Endometrium (tissue), 2 donors: ENCODE measurements around the gene AP5M1.
"Not testable (repeated sequence)": the region's sequence is repeated elsewhere in the genome, so short reads cannot be mapped to it uniquely, and the experiment has no call there.

ENCODE experiments used
- FAIRE-seq: peaks from 2 replicates; lab custom pipeline; 2012; peaks lifted over from hg19 to GRCh38; lab: Jason Lieb, UNC
- donor health status: control.
- donor health status: control.

The AP5M1 gene, protein sequence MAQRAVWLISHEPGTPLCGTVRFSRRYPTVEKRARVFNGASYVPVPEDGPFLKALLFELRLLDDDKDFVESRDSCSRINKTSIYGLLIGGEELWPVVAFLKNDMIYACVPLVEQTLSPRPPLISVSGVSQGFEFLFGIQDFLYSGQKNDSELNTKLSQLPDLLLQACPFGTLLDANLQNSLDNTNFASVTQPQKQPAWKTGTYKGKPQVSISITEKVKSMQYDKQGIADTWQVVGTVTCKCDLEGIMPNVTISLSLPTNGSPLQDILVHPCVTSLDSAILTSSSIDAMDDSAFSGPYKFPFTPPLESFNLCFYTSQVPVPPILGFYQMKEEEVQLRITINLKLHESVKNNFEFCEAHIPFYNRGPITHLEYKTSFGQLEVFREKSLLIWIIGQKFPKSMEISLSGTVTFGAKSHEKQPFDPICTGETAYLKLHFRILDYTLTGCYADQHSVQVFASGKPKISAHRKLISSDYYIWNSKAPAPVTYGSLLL

GRCh38 chr14:57268161-57269069 lies at the start of gene AP5M1, which contains the start of gene EXOC5:
Gene AP5M1, plus strand, starts transcription at chr14:57268971. Its CDS starts 344 bp downstream, at chr14:57269315.
Gene EXOC5, minus strand, starts transcription at chr14:57268905. Its CDS starts 257 bp downstream, at chr14:57268648.
- FAIRE-seq, result peak; percentile 88

- no peak for FAIRE-seq
Measured at GRCh38 chr14:57221931-57222330, 46.8 kb upstream of the AP5M1 start.

GRCh38 chr14:57227083-57227482 lies 41.7 kb upstream of the AP5M1 start:
- FAIRE-seq, result no peak

DNA sequence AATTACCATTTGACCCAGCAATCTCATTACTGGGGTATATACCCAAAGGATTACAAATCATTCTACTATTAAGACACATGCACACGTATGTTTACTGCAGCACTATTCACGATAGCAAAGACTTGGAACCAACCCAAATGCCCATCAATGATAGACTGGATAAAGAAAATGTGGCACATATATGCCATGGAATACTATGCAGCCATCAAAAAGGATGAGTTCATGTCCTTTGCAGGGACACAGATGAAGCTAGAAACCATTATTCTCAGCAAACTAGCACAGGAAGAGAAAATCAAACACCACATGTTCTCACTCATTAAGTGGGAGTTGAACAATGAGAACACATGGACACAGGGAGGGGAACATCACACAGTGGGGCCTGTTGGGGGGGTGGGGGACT lies 40.5 kb upstream of the AP5M1 start:
- not testable (repeated sequence) for FAIRE-seq

- no peak for FAIRE-seq
Measured at GRCh38 chr14:57232006-57232405, 36.8 kb upstream of the AP5M1 start.

GRCh38 chr14:57240115-57240514 lies 28.7 kb upstream of the AP5M1 start:
- FAIRE-seq, result not testable (repeated sequence)

- no peak for FAIRE-seq
Measured at GRCh38 chr14:57243320-57243719, 25.5 kb upstream of the AP5M1 start.

DNA sequence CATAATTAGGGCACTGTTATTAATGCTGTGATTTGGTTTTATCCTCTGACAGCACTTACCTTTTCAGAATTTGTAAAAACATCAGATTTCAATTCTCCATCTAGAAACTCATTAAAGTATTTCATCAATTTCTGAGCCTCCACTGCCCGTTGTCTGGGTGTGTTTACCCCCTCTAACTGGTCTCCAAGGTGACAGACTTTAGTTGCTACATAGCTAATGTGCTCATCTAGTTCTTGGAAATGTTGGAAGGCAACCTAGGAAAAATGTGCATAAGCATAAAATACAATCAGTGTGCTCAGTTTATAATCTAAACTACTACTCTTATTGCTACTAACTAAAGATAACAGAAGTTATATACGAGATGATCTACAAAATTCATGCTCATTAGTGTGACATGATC lies 24.7 kb upstream of the AP5M1 start:
- FAIRE-seq, result no peak

DNA sequence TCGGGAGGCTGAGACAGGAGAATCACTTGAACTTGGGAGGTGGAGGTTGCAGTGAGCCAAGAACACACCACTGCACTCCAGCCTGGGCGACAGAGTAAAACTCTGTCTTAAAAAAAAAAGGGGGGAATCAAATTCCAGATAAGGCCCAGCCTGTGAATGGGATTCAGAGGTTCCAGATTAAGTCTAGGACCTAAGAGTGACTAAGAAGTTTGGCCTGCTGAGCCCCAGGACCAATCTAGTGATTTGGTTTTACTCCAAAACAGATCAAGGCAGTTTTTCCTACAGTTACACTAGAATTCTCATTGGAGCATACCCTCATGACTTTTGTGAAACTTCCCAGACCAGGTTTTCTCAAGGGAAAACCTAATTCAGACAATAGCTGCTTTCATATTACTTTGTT lies 22.8 kb upstream of the AP5M1 start:
- FAIRE-seq, result no peak

DNA sequence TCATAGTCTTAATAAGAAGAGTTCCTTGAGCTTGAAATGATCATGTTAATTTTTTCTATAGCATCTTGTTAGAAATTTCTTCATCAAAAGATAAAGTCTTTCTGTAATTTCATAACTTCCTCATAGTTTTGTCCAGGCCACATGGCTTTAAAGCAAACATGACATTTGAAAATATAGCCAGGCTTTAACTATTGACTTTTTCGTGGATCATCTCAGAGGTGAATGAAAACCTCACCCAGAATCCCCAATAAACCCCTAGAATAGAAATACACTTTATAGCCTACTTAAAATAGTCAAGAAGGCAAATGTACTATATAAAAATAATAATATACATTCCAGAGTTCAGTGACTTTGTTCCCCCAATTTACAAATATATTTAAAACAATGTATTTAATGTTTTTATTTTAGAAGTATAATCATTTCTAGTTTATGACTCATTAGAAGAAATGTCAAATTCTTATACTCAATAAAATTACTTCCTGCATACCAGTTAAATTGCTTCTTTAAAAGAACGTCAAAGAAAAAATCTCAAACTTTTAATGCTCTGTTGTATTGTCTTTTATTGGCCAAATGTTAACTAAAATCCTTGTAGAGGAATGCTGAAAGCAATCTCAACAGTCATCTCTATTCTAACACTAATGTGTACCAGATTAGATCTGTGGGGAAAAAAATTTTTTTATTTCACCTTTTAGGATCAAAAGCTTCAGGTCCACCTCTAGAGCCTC lies 21.7 kb upstream of the AP5M1 start:
- FAIRE-seq, result peak; percentile 88

DNA sequence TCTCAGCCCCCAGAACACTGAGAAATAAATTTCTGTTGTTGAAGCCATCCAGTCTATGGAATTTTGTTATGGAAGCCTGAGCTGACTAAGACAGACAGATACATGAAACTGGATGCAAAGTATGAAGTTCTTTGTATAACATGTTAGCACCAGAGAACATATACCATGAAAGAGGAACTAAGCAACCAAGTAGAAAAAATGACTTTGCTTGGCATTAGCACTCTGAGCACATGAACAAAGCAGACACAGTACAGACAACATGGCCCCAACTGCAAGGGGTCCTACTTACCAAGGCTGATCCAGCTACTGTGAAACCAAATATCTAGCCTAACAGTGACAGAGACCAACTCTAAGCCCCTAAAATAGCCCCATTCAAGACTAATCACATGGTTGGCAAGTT lies 13.9 kb upstream of the AP5M1 start:
- FAIRE-seq, result no peak

DNA sequence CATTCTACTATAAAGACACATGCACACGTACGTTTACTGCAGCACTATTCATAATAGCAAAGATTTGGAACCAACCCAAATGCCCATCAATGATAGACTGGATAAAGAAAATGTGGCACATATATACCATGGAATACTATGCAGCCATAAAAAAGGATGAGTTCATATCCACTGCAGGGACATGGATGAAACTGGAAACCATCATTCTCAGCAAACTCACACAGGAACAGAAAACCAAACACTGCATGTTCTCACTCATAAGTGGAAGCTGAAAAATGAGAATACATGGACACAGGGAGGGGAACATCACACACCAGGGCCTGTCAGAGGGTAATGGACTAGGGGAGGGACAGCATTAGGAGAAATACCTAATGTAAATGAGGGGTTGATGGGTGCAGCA lies 10.6 kb upstream of the AP5M1 start:
- not testable (repeated sequence) for FAIRE-seq

GRCh38 chr14:57259672-57260071 lies 9.1 kb upstream of the AP5M1 start:
- no peak for FAIRE-seq

DNA sequence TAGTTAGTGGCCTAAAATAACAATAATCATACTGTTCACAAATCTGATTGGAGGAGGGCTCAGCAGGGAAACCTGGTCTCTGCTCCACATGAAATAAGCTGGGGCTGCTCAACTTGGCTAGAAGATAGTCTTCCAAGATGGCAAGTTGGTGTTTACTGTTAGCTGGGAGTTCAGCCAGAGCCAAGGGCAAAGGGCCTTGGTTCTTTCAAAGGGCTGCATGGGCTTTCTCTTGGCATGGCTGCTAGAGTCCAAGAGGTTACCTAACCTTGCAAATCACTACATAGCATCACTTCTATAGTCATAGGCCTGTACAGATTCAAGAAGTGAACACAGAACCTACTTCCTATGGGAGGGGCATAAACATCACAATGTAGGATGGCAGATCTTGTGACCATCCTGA lies 7.2 kb upstream of the AP5M1 start:
- no peak for FAIRE-seq

DNA sequence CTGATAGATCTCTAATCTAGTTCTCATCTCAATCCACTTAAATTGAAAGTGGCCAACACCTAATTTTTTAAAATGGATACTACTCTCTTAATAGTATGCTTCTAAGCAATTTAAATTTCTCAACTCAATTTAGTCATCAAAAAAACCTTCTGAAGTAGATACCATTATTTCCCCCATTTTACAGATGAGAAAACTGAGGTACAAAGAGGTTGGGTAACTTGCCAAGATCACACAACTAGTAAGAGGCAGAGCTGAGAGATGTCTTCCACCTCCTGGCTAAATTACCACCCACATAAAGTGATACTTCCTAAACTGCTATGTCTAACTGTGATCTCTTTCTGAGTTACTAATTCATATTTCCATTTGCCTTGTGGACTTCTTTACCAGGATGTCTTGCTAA lies 6.7 kb upstream of the AP5M1 start:
- FAIRE-seq, result no peak

DNA sequence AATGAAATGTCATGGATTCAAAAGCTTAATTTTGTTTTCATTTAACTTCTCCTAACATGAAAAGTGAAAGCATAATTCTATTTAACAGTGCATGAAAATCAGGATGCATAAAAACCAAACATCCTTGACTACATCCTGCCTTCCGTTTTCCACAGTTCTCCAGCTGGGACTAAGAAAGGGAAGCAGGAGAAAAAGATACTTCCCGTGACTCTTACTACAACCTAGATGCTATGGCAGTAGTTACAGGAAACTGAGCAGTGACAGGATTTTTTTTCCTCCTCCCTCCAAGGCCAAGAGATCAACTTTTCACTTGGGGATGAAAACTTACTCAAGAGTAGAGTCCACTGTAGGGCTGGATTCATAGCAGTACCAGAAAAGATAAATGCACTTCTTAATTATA lies 2.7 kb upstream of the AP5M1 start:
- FAIRE-seq, result no peak

DNA sequence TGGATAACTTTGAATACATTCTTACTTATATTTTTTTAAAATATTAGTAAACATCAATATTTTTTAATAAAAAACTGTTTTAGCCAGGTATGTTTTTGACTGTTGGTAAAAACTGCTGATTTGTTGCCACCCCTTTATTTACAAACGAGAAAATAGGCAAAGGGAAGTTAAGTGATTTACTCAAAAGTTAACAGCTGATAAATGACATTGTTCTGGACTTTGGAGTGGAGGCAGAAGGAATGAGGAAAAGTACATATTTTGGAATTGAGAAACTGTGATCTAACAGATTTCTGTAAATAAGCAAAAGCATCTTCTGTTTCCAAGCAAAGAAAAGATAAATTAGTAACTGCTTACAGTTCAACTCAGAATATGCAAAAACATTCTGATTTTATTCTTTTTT lies 4.5 kb downstream of the AP5M1 start:
- no peak for FAIRE-seq

DNA sequence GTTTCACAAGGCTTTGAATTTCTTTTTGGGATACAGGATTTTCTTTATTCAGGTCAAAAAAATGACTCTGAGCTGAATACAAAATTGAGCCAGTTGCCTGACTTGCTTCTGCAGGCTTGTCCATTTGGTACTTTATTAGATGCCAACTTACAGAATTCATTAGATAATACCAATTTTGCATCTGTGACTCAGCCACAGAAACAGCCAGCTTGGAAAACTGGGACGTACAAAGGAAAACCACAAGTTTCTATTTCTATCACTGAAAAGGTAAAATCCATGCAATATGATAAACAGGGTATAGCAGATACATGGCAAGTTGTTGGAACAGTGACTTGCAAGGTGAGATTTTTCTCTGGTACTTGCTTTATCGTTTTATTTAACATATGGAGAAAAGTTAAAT lies 5.8 kb downstream of the AP5M1 start:
- FAIRE-seq, result no peak

DNA sequence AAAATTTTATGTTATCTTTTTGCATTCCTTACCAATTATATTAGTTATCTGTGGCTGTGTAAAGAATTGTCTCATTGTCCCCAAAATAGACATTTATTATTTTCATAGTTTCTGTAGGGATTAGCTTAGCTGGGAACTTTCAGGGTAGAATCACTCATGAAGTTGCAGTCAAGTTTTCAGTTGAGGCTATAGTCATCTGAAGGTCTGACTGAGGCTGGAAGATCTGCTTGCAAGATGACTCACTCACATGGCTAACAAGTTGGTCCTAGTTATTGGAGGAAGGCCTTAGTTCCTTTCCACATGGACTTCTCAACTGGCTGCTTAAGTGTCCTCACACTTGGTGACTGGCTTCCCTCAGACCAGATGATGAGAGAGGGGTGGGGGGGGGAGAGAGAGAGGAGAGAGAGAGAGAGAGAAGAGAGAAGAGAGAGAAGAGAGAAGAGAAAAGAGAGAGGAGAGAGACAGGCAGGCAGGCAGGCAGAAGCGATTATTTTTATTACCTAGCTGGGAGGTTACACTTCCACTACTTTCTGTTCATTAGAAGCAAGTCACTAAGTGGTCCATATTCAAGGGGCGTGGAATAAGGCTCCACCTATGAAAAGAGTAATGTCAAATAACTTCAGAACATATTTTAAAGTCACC lies 6.4 kb downstream of the AP5M1 start:
- no peak for FAIRE-seq

DNA sequence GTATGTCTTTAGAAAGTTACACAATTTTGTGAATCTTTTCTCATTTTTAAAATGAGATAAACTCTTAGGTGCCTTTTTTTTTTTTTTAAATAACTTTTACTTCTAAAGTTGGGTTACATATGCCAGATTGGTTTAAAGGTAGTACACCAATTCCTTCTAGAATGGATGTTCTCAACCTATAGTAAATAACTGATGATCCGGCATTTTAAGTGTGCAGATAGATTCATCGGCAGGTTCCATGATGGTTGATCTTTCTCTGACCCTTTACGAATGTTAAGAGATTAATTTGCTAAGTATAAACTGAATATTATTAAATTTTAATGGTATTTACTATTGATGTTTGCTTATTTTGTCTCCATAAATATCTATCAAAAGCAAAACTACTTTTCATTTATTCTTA lies 8.3 kb downstream of the AP5M1 start:
- no peak for FAIRE-seq

GRCh38 chr14:57287745-57288144 lies 19.0 kb downstream of the AP5M1 start:
- FAIRE-seq, result no peak

GRCh38 chr14:57290751-57291150 lies 22.0 kb downstream of the AP5M1 start:
- FAIRE-seq, result no peak
